Posterior vena cava (tissue), 2 donors: Measurements from ENCODE around the gene JMJD6. TPM values are rescaled to one million over a fixed set of nuclear protein-coding genes. Genes with fewer than 3 reads are reported as not detected.
"Not testable (repeated sequence)": the region's sequence is repeated elsewhere in the genome, so short reads cannot be mapped to it uniquely, and the experiment has no call there.

Experiments used
- DNase-seq: peaks from one replicate; pipeline ENCODE4 v3.0.0-alpha.2; 2020; ENCODE audit warnings: low spot score
- intact Hi-C, 2 donors: fragments of 100-400 bp; cut with DNase I; formaldehyde crosslinking; loops; one replicate each; pipeline versions ENCODE4 v1.14.1 to v1.14.2; 2022 to 2023
- total RNA-seq, 2 donors: library from RNA; stranded (reverse); fragmentation: NEBNext Ultra II Directional; extraction: Animal tissue kit (Norgen Biotek cat#: 25700); gene quantifications; one replicate each; pipeline ENCODE4 v1.2.1, GENCODE V29; 2021
- donor health status: DM: yes; HTN: yes; CAD: no.
- donor health status: DM: yes; HTN: yes; CAD: no.

Gene JMJD6
- total RNA-seq, 2 donors from 2014 or later: 32.1 to 43.0 TPM

DNA sequence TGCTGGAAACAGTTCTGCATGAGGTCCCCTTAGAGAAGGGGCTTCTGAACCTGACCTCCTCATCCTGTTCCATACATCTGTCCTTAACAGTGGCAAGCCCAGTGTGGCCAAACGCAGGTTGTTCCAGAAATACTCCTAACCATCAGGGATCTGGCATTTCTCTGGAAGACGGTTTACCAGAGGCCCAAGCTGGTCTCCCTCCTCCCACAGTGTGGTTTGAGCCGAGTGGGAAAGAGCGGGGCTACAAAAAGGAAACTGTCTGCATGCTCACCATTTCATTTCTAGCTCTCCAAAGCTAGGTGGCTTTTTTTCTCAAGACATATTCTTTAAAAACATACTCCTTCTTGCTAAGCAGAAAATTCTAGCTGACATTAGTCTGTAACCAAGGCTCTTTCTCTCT lies 21.6 kb downstream of the JMJD6 start:
- no peak for DNase-seq
- intact Hi-C loops: no loop called here

DNA sequence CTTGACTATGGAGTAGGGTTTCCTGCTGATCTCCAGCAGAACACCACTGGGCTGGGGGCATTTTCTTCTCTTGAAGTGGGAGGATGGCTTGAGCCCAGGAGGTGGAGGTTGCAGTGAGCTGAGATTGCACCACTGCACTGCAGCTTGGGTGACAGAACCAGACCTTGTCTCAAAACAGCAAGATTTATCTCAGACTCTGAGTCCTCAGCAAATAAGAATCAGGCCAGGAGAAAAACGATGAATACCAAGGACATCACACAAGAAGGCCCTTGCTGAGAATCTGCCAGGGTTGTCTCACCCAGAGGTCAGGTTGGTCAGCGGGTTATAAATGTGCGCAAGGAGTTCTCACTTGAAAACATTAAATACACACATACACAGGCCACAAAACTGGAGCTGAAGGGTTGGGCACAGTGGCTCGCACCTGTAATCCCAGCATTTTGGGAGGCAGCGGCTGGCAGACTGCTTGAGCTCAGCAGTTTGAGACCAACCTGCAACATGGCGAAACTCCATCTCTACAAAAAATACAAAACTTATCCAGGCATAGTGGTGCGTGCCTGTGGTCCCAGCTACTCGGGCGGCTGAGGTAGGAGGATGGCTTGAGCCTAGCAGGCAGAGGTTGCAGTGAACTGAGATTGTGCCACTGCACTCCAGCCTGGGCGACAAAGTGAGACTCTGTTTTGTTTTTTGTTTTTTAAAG lies 23.3 kb downstream of the JMJD6 start:
- intact Hi-C loops: no loop called here
- no peak for DNase-seq

DNA sequence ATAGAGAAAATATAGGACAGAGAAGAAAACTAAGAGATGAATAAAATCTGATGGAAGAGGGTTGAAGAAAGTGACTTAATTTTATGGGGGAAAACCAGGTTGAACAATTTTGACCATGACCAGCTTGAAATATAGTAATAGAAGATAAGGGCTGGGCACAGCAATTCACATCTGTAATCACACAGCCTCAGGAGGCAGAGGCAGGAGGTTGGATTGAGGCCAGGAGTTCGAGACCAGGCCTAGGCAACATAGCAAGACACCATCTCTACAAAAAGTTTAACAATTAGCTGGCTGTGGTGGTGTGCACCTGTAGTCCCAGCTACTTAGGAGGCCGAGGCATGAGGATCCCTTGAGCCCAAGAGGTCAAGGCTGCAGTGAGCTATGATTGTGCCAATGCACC lies 24.3 kb downstream of the JMJD6 start:
- no peak for DNase-seq
- intact Hi-C loops: no loop called here

DNA sequence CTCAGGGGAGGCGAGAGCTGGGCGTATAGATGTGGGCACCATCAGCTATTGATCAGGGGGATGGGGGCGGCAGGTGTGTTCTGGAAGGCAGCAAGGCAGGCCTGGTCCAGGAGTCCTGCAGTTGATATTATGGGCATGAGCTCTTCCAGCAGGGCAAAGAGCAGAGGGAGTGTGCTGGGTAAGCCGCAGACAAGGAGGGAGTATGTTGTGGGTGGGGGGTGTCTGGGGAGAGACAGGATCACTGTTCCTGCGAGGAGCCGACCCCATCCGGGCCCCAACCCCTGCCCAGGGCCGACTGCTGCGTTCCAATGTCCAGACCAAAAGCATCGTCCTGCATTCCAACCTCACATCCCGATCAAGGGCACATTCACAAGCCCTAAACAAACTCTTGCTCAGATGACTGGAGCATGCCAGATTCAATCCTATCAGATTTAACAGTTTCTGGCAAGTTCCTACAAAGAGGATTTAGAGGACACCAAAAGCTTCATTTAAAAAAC lies 24.9 kb downstream of the JMJD6 start:
- DNase-seq: no peak
- intact Hi-C loops: no loop called here

DNA sequence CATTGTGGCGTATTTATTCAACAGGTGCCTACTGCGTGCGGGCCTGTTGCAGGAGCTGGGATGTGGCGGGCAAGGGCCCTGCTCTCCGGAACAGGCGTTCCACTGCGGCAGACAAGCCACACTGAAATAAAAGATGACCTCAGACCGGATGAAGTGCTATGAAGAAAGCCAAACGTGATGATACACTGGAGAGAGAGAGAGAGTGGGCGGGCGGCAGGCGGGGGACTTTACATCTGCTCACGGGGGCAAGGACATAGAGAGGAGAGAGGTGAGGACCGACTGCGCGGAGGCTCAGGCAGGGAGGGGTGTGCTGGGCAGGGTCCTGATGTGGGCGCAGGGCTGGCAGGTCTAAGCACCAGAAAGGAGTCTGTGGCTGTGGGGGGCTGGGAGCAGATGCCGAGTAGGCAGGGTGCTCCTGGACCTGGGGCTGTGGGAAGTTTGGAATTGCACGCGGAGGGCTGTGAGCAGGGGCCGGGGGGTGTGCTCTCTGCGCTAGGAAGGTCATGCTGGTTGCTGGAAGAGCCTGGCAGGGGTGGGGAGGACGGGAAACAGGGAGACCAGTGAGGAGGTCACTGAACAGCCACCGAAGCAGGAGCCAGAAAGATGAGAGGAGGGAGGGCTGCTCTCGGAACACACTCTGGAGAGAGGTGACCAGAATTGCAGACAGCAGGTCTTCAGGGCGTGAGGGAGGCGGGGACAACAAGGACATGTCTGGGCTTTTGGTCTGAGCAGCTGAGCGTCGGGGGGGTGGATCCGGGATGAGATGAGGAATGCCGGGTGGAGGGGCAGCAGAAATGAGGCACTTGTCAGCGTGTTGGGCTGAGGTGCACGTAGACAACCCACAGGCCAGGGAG lies 25.6 kb downstream of the JMJD6 start:
- DNase-seq: peak; percentile 88
- intact Hi-C loops: no loop called here

DNA sequence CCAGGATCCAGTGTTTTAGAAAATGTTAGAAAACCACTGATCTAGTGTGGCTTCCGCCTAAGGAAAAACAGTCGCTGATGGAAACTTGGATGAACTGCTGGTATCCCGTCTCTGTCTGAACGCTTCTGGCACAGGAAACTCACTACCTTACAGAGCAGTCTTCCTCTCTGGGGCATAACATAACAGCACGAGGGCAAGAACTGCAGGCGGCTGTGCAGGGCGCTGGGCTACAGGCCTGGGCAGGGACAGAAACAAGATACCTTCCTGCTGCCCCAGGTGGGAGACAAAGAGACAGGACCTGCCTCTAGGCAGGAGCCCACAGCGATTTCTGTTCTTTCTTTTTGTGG lies 26.2 kb downstream of the JMJD6 start:
- no peak for DNase-seq
- intact Hi-C loops: no loop called here

DNA sequence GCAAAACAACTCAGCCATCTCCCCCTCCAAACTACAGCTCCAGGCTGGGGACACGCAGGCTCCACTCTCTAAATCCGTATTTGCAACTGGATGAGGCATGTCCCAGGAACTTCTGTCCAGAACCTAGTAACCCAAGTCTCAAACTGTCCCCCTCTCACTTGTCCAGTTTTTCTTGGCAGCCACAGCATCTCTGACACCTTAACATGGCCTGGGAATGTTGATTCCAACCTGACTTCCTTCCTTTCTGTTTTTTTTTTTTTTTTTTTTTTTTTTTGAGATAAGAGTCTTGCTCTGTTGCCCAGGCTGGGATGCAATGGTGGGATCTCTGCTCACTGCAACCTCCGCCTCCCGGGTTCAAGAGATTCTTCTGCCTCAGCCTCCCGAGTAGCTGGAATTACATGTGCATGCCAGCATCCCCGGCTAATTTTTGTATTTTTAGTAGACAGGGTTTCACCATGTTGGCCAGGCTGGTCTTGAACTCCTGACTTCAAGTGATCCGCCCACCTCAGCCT lies 27.9 kb downstream of the JMJD6 start:
- intact Hi-C loops, DNase-seq: not testable (repeated sequence)

DNA sequence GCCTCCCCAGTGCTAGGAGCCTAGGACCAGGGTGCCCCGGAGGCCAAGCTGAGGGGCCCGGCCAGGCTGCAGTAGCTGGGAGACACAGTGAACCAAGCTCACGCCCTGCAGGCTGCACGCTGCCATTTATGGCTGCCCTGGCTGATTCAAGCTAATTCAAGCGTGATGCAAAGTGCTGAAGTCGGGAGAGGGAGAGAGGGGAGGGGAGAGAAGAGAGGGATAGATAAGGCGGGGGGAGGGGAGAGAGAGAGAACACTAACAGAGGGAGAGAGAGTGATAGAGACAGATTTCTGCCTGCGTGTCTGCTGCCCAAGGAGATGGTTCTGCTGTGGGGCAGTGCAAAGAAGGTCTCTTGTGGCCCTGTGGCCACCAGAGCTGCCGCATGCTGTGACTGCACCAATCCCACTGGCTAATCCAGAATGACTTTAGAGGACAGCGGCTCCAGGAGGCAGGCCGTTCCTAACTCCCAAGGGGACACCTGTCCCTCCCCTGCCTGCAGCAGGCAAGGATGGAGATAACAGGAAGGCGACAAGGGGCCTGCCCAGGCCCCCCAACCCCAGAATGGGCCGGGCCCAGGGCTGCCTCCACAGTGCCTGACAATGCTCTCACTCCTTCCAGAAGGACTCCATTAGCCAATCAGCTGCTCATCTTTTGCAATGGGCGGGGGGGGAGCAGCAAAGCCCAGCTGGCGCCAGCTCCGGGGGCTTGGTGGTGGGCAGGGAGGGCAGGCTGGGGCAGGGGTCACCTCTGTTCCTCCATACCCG lies 28.5 kb downstream of the JMJD6 start:
- DNase-seq: no peak
- intact Hi-C loops: no loop called here

DNA sequence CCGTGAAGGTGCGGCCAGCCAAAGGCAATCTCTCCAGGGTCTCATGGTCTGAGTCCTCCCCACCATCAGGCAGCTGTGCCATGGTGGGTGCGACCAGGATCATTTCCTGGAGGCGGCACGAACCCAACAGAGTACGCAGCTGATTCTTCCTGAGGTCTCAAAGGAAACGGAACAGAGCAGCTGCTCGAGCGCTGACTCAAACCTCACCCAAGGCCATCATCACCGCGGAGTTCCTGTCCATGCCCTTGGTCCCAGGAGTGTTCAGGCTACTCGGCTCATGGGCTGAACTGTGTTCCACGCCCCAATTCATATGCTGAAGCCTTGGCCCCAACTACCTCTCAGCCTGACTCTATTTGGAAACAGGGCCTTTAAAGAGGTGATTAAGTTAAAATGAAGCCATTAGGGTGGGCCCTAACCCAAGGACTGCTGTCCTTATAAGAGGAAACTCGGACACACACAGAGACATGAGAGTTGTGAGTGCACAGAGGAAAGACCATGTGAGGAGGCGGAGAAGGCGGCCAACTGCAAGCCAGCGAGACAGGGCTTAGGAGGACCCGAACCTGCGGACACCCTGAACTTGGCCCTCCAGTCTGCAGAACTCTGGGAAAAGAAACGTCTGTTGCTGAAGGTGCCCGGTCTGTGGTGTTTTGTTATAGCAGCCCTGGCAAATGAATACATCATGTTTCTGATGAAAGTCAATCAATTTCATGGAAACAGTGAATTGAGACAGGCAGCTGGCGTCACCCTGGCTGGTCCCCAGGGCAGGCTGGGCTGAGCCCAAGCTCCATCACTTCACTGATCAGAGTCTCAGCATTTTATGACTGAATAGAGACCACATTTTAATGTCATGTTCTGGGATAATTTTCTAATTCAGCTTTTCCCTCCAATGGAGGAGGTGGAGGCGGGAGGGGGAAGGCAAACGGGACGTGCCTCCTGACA lies 29.4 kb downstream of the JMJD6 start:
- no peak for DNase-seq
- intact Hi-C loops: no loop called here

DNA sequence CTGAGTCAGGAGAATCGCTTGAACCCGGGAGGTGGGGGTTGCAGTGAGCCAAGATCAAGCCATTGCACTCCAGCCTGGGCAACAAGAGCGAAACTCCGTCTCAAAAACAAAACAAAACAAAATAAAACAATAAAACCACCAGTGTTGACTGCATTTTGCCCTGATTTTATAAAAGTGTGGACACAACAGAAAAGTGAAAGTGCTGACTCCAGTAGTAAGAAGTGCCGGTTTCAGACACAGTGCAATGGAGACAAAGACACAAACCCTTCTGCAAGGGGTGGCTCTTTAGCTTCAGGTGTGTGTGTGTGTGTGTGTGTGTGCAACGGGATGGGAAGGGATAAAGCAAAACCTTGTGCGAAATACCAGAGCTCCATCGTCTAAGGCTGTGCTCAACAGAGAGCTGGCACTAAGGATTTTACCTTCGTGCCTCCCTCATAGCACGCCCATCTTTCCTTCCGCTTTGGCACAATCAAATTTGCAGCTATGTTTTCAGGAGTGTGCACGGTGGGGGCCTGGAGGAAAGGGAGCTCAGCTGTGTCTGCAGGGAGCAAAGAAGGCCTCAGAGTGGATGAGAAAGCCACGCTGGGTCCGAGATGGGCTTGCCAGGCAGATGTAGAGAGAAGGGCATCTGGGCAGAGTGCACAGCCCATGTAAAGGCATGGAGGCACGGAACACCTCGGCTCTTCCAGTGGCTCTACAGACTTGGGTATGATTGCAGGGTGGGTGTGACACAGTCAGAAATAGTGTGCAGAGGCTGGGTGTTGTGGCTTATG lies 31.2 kb downstream of the JMJD6 start:
- intact Hi-C loops: no loop called here
- DNase-seq: no peak

DNA sequence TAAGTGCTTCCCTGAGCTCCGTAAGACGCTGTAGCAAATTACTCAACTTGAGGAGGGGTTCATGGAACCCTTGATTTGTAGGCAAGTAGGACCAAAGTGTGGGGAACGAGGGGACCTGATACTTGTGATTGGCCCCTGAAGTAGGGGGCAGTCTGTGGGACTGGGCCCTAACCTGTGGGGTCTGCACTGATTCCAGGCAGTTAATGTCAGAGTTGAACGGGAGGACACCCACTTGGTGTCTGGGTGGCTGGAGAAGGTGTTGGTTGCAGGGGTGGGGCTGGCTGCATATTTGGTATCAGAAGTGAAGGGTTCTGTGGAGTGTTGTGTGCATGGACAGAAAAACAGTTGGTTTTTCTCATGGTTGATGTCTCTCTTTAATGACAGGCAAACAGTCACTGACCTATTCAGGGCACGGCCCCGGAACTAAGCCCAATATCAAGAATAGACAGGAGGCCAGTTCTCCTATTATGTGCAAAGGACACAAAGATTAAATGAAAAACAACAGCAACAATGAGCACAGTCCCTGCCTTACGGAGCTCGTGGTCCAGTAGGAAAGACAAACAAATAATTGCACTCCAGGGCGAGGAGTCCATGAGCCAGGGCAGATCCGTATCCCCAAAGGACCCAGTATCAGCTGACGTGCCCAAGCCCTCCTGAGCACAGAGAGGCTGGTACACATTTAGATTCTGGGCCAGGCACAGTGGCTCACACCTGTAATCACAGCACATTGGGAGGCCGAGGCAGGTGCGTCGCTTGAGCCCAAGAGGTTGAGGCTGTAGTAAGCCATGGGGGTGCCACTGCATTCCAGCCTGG lies 34.8 kb downstream of the JMJD6 start:
- no peak for DNase-seq
- intact Hi-C loops: no loop called here

DNA sequence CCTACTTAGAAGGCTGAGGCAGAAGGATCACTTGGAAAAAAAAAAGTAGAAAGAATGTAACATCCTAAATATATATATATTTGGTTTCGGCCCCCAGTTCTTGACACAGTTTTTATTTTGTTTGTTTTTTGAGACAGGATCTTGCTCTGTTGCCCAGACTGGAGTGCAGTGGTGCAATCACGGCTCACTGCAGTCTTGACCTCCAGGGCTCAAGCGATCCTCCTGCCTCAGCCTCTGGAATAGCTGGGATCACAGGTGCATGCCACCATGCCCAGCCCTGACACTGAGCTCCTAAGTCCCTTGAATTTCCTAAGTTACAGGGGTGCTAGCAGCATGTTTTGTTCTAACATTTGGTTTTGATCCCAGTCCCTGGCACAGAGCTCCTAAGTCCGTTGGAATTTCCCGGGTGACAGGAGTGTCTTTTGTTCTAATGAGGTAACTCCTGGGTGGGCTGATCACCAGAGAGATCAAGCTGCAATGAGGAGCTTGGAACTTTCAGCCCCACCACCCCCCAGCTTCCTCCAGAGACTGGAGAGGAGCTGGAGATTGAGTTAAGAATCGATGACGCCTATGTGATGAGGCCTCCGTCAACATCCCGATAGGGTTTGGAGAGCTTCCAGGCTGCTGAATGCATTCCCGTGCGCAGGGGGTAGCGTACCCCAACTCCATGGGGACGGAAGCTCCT lies 35.7 kb downstream of the JMJD6 start:
- DNase-seq: peak; percentile 61
- intact Hi-C loops: no loop called here

DNA sequence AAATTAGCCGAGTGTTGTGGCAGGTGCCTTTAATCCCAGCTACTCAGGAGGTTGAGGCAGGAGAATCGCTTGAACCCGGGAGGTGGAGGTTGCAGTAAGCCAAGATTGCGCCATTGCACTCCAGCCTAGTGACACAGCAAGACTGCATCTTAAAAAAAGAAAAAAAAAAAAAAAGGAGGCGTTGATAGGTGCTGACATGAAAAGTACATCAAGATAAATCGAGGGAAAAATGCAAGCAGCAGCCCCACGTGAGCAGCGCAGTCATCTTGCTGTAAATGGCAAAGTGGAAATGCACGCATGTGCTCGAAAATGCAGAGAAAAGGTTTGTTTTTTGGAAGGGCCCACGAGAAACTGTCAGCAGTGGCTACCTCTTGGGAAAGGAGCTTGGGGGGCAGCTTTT lies 36.5 kb downstream of the JMJD6 start:
- intact Hi-C loops: no loop called here

DNA sequence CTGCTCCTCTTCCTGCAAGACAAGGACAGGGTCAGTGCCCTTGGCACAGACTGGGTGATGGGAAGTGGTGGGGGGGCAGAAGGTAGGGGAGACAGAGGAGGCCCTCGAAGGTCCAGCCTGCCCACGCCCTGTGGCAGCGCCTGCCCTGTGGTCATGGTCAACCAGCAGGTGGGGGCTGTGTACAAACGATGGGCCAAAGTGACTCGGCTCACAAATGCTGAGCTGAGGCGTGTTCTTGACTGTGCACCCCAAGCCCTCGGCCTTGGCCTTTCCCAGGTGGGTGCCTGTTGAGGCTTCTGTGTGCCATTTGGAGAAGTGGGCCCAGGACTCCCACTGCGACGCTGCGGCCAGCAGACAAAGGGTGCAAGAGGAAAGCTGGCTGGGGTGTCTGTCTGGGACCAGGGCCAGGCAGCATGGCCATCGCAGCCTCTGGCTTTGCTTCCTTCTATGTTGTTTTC lies 38.2 kb downstream of the JMJD6 start:
- peak; percentile 82 for DNase-seq
- intact Hi-C loops: no loop called here

More for the DNA sequence above, 36.5 kb downstream of the JMJD6 start:
- peak; percentile 26 for DNase-seq

DNA sequence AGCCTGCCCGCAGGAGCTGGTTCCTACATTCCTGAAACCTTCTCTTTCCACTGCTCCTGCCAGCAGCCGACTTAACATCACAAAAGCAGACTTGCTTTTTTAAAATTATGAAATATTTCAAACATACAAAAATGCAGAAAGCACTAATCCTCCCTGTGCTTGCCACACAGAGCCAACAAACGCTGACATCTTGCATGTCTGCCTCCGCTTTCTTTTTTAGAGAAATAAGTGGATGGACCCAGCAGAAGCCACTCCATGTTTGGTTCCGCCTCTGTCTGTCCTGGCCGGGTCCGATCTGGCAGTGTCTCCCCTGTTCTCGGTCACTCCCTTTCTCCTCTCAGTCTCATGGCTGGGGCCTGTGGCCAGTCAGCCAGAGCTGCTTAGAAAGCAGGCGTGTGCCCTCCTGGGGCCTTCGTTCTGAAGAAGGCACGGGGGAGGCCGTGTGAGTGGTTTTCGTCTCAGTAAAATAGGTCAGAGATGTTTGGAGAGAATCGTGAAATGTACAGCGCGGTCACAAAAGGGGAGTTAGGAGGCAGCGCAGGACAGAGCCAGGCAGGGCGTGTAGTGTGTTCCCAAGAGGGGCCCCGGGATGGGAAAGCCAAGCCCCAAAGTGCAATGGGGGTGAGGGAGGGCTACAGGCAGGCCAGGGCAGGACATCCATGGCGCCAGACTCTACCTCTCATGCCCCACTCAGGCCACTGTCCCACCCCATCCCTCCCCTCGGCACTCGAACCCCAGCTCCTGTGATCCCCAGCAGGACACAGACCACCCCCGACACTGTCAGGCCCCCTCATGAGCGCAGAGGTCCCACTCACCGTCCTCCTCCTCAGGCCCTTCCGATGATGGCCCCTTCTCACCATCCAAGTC lies 38.9 kb downstream of the JMJD6 start:
- intact Hi-C loops: no loop called here
- peak; percentile 94 for DNase-seq
